Mesenchymal stem cell (in vitro differentiated cells and primary cell): ENCODE results near the gene LRP1B.
A peak's percentile ranks its signal among the peaks of the same experiment; 100 is the strongest.

ENCODE experiments used
- DNase-seq: peaks from one replicate; pipeline ENCODE4 v3.0.0-alpha.2; 2013
- H2AFZ ChIP-seq: one replicate; pipeline ENCODE4 v1.6.1; 2013; ENCODE audit warnings: low read depth, mild to moderate bottlenecking, control low read depth, inconsistent platforms, low read length, moderate library complexity
- H2AK5ac ChIP-seq: 2 replicates; pipeline ENCODE4 v1.6.1; 2013; ENCODE audit warnings: low read length, moderate library complexity, mild to moderate bottlenecking, inconsistent platforms; ENCODE audit not compliant: severe bottlenecking
- H2BK120ac ChIP-seq: one replicate; pipeline ENCODE4 v1.6.1; 2013; ENCODE audit warnings: low read depth, mild to moderate bottlenecking, inconsistent platforms, low read length, moderate library complexity
- H2BK12ac ChIP-seq, 2 experiments: one replicate each; pipeline ENCODE4 v1.6.1; 2013; ENCODE audit warnings: inconsistent platforms in 2 of 2, low read length in 2 of 2, mild to moderate bottlenecking in 2 of 2, moderate library complexity in 2 of 2, control low read depth in 1 of 2
- H2BK15ac ChIP-seq: one replicate; pipeline ENCODE4 v1.6.1; 2013; ENCODE audit warnings: mild to moderate bottlenecking, low read depth, inconsistent platforms; ENCODE audit not compliant: poor library complexity, severe bottlenecking
- H2BK5ac ChIP-seq: 2 replicates; pipeline ENCODE4 v1.6.1; 2013; ENCODE audit warnings: low read depth, mild to moderate bottlenecking, low read length, control low read depth, inconsistent platforms; ENCODE audit not compliant: poor library complexity, severe bottlenecking
- H3K14ac ChIP-seq, 2 experiments: one replicate each; pipeline ENCODE4 v1.6.1; 2013; ENCODE audit warnings: inconsistent platforms in 2 of 2, low read length in 2 of 2, control low read depth in 1 of 2, mild to moderate bottlenecking in 1 of 2, moderate library complexity in 1 of 2
- H3K18ac ChIP-seq, 2 experiments: one replicate each; pipeline ENCODE4 v1.6.1; 2013; ENCODE audit warnings: inconsistent platforms in 2 of 2, low read length in 2 of 2, control low read depth in 1 of 2, low read depth in 1 of 2, mild to moderate bottlenecking in 1 of 2
- H3K23ac ChIP-seq, 2 experiments: one replicate each; pipeline ENCODE4 v1.6.1; 2013; ENCODE audit warnings: inconsistent platforms in 2 of 2, low read length in 2 of 2, mild to moderate bottlenecking in 2 of 2, moderate library complexity in 2 of 2, control low read depth in 1 of 2
- H3K27ac ChIP-seq: 2 replicates; pipeline ENCODE4 v1.5.1; 2013; ENCODE audit warnings: mild to moderate bottlenecking, moderate library complexity, low read length, control low read depth, inconsistent platforms; ENCODE audit not compliant: poor library complexity, severe bottlenecking
- H3K27me3 ChIP-seq, 2 experiments: 2 replicates each; pipeline versions ENCODE4 v1.6.1 to v1.7.0; 2013; ENCODE audit warnings: low read length in 2 of 2, mild to moderate bottlenecking in 2 of 2, moderate library complexity in 2 of 2, control low read depth in 1 of 2, inconsistent platforms in 1 of 2; ENCODE audit not compliant: control insufficient read depth in 1 of 2, insufficient read depth in 1 of 2
- H3K36me3 ChIP-seq, 2 experiments: 2 replicates each; pipeline versions ENCODE4 v1.6.1 to v1.7.0; 2013; ENCODE audit warnings: low read length in 2 of 2, control low read depth in 1 of 2, inconsistent platforms in 1 of 2, low read depth in 1 of 2, mild to moderate bottlenecking in 1 of 2; ENCODE audit not compliant: insufficient read depth in 2 of 2, control insufficient read depth in 1 of 2
- H3K4ac ChIP-seq, 2 experiments: one replicate each; pipeline ENCODE4 v1.6.1; 2013; ENCODE audit warnings: inconsistent platforms in 2 of 2, low read length in 2 of 2, mild to moderate bottlenecking in 2 of 2, moderate library complexity in 2 of 2, control low read depth in 1 of 2, low read depth in 1 of 2
- H3K4me1 ChIP-seq: 2 replicates; pipeline ENCODE4 v1.6.1; 2013; ENCODE audit warnings: low read depth, low read length, control low read depth; ENCODE audit not compliant: control insufficient read depth, insufficient read depth
- H3K4me2 ChIP-seq: 2 replicates; pipeline ENCODE4 v1.6.1; 2013; ENCODE audit warnings: low read length, mild to moderate bottlenecking, inconsistent platforms; ENCODE audit not compliant: poor library complexity, severe bottlenecking
- H3K4me3 ChIP-seq, 2 experiments: 2 replicates each; pipeline versions ENCODE4 v1.5.1 to v1.7.0; 2013; ENCODE audit warnings: low read length in 2 of 2, mild to moderate bottlenecking in 2 of 2, control low read depth in 1 of 2, low read depth in 1 of 2; ENCODE audit not compliant: insufficient read depth in 1 of 2
- H3K79me1 ChIP-seq: replicated peaks from 2 replicates; pipeline ENCODE4 v1.6.1; 2013; ENCODE audit warnings: mild to moderate bottlenecking, control low read depth, low read length, inconsistent platforms; ENCODE audit not compliant: poor library complexity, severe bottlenecking
- H3K9ac ChIP-seq: 2 replicates; pipeline ENCODE4 v1.7.0; 2013; ENCODE audit warnings: mild to moderate bottlenecking, low read length, moderate library complexity
- H3K9me3 ChIP-seq: 2 replicates; pipeline ENCODE4 v1.7.0; 2013; ENCODE audit warnings: mild to moderate bottlenecking, low read length; ENCODE audit not compliant: control insufficient read depth
- H4K8ac ChIP-seq: one replicate; pipeline ENCODE4 v1.6.1; 2013; ENCODE audit warnings: inconsistent platforms, mild to moderate bottlenecking, low read length, moderate library complexity
- H4K91ac ChIP-seq: one replicate; pipeline ENCODE4 v1.6.1; 2013; ENCODE audit warnings: mild to moderate bottlenecking, low read length, inconsistent platforms
- WGBS: methylation state at CpG from one replicate; pipeline ENCODE4 v1.1.7; 2013; ENCODE audit warnings: mixed read lengths; 5-methylcytosine and 5-hydroxymethylcytosine counted together

Gene LRP1B

DNA sequence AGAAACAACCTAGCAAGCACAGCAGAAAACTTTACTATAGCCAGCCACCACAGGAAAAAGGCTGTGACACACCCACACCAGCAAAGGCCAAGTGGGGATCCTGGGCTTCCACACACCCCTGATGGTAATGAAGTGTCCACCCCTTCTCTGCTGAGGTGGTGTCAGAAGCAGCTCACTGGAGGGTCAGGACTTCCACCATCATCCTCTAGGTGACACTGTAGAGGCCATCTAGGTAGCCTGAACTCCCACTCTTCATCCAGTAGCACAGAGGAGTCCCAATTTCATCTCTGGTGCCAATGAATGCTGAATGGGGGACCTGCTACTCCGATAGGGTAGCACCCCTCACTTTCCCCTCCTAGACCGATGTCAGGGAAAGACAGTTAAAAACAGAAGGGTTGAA, 1544.4 kb downstream of the LRP1B start:
- Histone ChIP-seq H2BK120ac (no peak overlapping the region), H2BK15ac (no peak overlapping the region), H3K36me3 (no peaks in the 10 kb centered on the region), H2BK5ac (no peak overlapping the region), H3K79me1 (no peaks in the 10 kb centered on the region), H3K27me3 (no peaks in the 10 kb centered on the region), H3K9me3 (no peaks in the 10 kb centered on the region), H3K4me1 (no peaks in the 10 kb centered on the region), H3K4me2 (no peak overlapping the region), H3K4ac (no peak overlapping the region), H3K23ac (no peak overlapping the region), H3K18ac (no peak overlapping the region), H2BK12ac (no peak overlapping the region), H4K8ac (no peak overlapping the region), H3K14ac (no peak overlapping the region), H2AFZ (no peak overlapping the region), H4K91ac (no peak overlapping the region), H3K9ac (no peak overlapping the region), H3K4me3 (no peak overlapping the region), H2AK5ac (no peak overlapping the region), H3K27ac (no peak overlapping the region)
- peak; percentile 32 for DNase-seq
- 40% methylated on average over 1 of the region's 2 CpGs for WGBS

- Histone ChIP-seq H3K4me3 (no peak overlapping the region), H2BK15ac (no peak overlapping the region), H3K9me3 (no peaks in the 10 kb centered on the region), H3K27me3 (no peaks in the 10 kb centered on the region), H3K23ac (no peak overlapping the region), H2AFZ (no peak overlapping the region), H2AK5ac (no peak overlapping the region), H2BK12ac (no peak overlapping the region), H4K91ac (no peak overlapping the region), H3K4ac (no peak overlapping the region), H3K18ac (no peak overlapping the region), H2BK5ac (no peak overlapping the region), H3K79me1 (no peaks in the 10 kb centered on the region), H3K36me3 (no peaks in the 10 kb centered on the region), H3K4me2 (no peak overlapping the region), H4K8ac (no peak overlapping the region), H3K14ac (no peak overlapping the region), H3K27ac (no peak overlapping the region), H2BK120ac (no peak overlapping the region), H3K9ac (no peak overlapping the region), H3K4me1 (no peaks in the 10 kb centered on the region)
- 0% methylated on average over 1 of the region's 2 CpGs for WGBS
- DNase-seq: no peak
These were observed 1545.8 kb downstream of the LRP1B start for GRCh38 chr2:140585016-140585415.

- Histone ChIP-seq H3K4ac (no peak overlapping the region), H4K91ac (no peak overlapping the region), H3K36me3 (no peaks in the 10 kb centered on the region), H3K18ac (no peak overlapping the region), H3K14ac (no peak overlapping the region), H3K4me2 (no peak overlapping the region), H2BK15ac (no peak overlapping the region), H3K4me1 (no peaks in the 10 kb centered on the region), H3K27me3 (no peaks in the 10 kb centered on the region), H3K9me3 (no peaks in the 10 kb centered on the region), H4K8ac (no peak overlapping the region), H3K4me3 (no peak overlapping the region), H2AK5ac (no peak overlapping the region), H2BK5ac (no peak overlapping the region), H3K9ac (no peak overlapping the region), H2BK120ac (no peak overlapping the region), H2AFZ (no peak overlapping the region), H2BK12ac (no peak overlapping the region), H3K79me1 (no peaks in the 10 kb centered on the region), H3K23ac (no peak overlapping the region), H3K27ac (no peak overlapping the region)
- DNase-seq: no peak
These were observed 1546.3 kb downstream of the LRP1B start for GRCh38 chr2:140584471-140584870.

- Histone ChIP-seq H2AK5ac (no peak overlapping the region), H3K79me1 (no peaks in the 10 kb centered on the region), H3K27me3 (no peaks in the 10 kb centered on the region), H3K18ac (no peak overlapping the region), H4K8ac (no peak overlapping the region), H3K14ac (no peak overlapping the region), H3K4ac (no peak overlapping the region), H3K4me1 (no peaks in the 10 kb centered on the region), H3K27ac (no peak overlapping the region), H2BK15ac (no peak overlapping the region), H3K36me3 (no peaks in the 10 kb centered on the region), H3K4me3 (no peak overlapping the region), H2BK12ac (no peak overlapping the region), H3K4me2 (no peak overlapping the region), H4K91ac (no peak overlapping the region), H2BK5ac (no peak overlapping the region), H3K23ac (no peak overlapping the region), H3K9me3 (no peaks in the 10 kb centered on the region), H3K9ac (no peak overlapping the region), H2AFZ (no peak overlapping the region), H2BK120ac (no peak overlapping the region)
- WGBS: no CpG with 5 or more reads among the region's 2 CpGs
- peak; percentile 33 for DNase-seq
These were observed 1550.2 kb downstream of the LRP1B start for GRCh38 chr2:140580532-140581151.
